Stimulated activated CD8-positive, alpha-beta memory T cell treated with anti-CD3 and anti-CD28 coated beads, Interleukin-12 subunit alpha, Interleukin-12 subunit beta, amount 100 ng/mL, for 24 hours (primary cell): ENCODE results near the gene SHFL.

Experiments used
- DNase-seq: peaks from one replicate; pipeline ENCODE4 v3.0.0-alpha.2; 2020; ENCODE audit errors: extremely low read depth

Gene SHFL

DNA sequence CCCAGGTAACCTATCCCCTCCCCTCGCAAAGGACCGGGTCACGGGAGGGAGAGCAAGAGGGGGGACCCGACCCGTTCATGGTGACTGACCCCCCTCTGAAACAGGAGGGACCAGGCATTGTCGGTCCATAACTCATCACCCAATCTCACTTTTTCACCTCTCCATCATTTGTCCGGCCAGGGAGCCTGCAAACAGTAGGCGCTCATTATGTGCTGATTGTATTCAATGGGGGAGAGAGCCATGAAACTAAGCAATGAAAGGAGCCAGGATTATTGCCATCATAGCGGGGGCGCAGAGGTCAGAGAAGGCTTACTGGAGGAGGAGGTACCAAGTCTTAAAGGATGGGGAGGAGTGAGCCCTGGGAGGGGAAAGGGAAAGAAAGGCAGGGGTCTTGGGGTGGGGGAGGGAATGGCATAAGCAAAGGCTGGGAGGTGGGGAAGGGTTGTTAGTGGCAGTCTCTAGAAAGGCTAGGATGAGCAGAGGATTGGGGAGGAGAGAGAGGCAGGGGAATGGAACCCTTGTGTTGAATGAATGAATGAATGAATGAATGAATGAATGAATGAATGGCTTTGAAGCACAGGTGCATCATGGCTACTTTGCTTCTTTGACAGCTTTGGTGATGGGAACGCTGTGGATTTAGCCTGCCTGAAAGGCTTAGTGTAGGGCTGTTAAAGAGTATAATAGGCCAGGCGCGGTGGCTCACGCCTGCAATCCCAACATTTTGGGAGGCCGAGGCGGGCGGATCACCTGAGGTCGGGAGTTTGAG lies 1.4 kb downstream of the SHFL start:
- DNase-seq: no peak

DNA sequence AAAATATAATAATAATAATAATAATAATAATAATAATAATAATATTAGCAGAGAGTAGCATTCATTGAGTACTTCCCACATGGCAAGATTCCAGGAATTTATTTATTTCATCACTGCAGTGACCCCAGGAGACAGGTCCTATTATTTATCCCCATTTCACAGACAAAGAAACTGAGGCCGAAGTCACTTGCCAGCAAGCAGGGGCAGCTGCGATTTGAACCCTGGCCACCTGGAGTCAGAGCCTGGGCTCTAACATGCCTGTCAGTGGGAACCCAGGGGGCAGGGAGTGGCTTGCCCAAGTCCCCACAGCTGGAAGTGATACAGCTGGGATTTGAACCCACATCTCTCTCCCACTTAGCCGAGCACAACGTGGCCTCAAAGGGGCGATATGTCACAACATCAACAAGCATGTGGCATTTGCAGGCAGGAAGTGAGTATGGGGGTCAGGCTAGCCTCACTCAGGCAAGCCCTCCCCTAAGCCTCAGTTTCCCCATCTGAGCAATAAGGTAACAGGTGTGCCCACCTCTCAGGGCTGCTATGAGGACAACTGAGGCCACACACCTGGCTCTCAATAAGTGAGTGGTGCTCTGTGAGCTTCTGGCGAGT lies 2.9 kb downstream of the SHFL start:
- no peak for DNase-seq

DNA sequence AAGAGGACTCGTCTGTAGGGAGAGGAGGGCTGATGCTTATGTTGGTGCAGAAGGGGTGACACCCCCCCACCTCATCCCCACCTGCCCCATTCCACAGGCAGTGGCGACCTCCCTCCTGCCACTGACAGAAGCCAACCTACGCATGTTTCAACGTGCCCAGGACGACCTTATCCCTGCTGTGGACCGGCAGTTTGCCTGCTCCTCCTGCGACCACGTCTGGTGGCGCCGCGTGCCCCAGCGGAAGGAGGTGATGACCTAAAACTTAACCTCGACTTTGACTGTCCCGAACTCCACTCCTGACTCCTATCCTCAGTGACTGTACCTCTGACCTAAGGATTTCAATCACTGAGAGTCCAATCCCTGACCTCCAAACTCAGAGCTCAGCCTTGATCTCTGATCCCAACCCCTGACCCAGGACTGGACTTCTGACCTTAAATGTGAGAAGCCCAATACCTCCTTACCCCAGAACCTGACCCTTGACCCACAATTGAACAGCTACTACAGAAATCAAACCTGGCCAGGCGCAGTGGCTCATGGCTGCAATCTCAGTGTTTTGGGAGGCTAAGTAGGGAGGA lies 3.8 kb downstream of the SHFL start:
- DNase-seq: no peak

DNA sequence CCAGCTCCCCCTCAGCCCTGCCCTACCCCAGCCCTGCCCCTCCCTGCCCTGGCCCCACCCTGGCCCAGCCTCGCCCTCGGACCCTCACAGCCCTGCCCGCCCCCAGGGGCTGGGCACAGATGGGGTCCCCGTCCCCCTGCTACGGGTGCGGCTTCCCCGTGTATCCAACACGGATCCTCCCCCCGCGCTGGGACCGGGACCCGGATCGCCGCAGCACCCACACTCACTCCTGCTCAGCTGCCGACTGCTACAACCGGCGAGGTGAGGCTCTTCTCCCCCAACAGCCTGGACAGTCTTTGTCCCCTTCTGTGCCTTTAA lies 5.2 kb downstream of the SHFL start:
- DNase-seq: no peak

DNA sequence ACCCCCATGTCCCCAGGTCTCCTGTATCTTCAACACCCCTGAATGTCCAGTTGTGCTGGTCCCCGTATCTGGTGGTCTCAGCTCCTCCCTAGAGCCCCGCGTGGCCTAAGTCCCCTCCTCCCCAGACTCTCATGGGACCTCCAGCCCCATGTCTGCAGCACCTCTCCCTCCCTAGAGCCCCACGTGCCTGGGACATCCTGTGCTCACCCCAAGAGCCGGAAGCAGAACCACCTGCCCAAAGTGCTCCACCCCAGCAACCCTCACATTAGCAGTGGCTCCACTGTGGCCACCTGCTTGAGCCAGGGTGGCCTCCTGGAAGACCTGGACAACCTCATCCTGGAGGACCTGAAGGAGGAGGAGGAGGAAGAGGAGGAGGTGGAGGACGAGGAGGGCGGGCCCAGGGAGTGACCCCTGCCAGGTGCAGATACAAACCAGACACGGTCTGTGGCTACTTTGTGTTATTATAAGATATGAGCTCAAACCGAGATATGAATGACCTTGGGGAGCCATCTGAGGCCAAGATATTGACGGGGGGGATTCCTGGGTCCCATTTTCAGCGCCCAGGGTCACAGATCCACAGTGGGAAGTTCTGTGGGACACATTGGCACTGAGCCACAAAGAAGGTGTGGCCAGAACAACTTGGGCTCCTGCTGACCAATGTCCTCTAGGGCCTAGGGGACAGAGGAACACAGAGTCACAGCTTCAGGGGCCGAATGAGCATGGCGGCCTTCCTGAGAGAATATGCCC lies 6.0 kb downstream of the SHFL start:
- no peak for DNase-seq

DNA sequence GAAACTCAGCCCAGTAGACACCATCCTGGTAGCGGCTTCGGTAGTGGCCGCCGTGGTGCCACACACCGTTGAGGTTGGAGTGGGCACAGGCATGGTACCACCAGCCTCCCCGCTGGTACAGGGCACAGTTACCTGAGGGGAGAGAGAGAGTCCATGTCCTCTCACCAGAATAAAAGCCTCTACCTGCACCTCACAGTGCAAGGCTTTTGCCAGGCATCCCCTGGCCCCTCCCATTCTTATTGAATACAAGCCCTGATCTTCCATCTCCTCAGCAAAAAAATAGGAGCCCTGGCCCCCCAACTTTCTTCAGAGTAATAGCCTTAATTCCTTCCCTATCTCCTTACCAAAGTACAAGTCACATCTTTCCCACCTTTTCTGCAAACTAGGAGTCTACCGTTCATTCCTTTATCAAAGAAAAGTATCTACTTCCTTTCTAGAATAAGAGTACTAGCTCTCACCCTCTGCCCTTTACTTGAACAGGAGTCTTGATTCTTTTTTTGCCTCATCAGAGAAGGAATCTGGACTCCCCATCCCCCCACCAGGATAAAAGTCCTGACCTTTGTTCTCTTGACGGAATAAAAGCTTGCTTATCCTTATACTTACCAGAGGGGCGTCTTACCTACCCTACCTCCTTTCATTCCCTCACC lies 6.7 kb downstream of the SHFL start:
- no peak for DNase-seq

DNA sequence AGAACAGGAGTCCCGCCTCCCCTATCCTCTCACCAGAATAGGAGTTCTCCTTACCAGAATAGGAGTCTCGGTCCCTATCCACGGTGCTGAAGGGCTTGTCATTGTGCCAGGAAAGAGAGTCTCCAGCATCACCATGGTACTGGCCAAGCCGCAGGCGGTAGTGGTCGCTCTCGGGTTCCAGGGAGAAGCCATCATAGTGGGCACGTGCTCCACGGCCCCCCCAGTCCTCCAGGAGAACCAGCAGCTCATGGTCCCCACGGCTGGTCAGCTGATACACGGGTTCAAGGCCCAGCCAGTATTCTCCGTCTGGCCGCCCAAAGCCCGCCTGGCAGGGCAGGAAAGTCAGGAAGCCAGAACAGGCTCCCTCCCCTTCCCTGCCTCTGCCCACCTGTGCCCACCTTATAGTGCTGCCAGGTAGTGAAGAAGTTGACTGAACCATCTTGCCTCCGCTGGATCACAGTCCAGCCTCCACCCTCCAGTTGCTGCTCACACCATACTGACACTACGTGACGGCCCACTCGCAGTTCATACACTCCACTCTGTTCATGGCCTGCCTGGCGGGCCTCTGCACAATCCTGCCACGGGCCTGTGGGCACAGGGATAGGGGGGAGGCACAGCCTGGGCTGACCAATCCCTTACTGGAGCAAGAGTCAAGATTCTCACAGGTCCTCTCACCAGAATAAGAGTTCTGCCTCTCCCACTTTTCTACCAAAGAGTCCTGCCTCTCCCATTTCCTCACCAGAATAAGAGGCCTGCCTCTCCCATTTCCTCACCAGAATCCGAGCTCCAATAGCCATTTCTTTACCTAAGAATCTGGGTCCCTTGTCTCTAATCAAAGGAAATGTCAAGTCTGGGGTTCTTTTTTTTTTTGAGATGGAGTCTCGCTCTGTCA lies 7.4 kb downstream of the SHFL start:
- no peak for DNase-seq

DNA sequence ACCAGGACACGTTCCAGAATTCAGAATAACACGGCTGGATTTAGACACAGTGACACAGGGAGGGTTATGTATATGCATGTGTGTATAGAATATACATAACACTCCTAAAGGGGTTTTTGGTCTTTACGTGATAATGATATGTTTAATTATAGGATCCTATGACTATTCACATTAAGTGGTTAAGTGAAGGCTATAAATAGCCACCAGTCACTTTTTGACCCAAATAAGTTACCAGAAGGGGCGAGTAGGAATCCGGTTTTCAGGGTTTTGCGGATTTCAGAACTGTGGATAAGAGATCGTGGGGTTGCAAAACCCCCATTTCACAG lies 9.5 kb downstream of the SHFL start:
- no peak for DNase-seq

DNA sequence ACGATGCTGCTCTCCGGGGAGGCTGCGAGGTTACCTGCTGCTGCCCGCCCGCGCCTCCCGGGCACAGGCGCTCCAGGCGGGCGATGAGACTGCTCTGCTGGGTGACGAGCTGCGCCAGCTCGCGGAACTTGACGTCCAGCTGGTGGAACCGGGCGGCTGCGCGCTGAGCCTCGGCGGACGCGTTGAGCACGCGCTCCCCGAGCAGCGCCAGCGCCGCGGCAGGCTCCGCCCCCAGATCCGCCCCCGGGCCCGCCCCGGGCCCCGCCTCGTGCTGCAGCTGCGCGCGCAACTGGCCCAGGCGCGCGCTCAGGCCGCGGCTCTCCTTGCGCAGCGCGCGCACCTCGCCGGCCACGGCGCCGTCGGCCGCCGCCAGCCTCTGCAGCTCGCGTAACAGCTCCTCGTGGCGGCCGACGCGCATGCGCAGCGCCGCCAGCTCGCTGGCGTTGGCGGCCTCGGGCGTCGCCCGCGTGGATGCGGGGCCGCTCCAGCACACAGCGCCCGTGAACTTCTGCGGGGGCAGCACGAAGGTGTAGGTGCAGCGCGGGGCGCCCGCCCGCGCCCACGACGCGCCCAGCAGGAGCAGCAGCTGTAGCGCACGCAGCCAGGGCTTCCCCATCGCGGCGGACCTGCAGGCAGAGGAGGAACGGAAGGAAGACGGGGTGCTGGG lies 10.0 kb downstream of the SHFL start:
- DNase-seq: peak; percentile 69

DNA sequence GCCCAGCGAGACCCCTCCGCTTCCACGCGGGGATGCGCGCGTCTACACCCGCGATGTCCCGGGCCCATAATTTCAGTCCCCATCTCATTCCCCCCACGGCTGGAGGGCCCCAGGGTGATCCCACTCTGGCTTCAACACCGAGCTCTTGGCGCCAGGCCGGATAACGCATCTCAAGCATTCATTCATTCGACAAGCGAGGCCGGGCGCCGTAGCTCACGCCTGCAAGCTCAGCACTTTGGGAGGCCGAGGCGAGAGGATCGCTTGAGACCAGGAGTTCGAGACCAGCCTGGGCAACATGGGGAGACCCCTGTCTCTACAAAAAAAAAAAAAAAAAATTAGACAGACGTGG lies 10.5 kb downstream of the SHFL start:
- no peak for DNase-seq

DNA sequence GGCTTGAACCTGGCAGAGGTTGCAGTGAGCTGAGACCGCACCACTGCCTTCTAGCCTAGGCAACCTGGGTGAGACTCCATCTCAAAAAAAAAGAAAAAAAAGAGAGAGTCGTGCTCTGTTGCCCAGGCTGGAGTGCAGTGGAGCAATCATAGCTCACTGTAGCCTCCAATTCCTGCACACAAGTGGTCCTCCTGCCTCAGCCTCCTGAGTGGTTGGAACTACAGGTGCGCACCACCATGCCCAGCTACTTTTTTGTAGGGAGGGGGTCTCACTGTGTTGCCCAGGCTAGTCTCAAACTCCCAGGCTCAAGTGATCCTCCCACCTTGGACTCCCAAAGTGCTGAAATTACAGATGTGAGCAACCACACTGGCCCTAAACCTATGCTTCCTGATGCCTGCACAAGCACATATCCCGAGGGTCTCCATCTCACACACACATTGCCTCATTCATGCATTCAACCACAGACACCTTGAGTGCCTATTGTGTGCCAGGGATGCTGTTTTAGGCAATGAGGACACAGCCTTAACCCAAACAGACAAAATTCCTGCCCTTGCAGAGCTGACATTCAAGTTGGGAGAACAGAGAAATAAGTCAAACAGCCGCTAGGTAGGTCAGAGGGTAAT lies 14.2 kb downstream of the SHFL start:
- no peak for DNase-seq

DNA sequence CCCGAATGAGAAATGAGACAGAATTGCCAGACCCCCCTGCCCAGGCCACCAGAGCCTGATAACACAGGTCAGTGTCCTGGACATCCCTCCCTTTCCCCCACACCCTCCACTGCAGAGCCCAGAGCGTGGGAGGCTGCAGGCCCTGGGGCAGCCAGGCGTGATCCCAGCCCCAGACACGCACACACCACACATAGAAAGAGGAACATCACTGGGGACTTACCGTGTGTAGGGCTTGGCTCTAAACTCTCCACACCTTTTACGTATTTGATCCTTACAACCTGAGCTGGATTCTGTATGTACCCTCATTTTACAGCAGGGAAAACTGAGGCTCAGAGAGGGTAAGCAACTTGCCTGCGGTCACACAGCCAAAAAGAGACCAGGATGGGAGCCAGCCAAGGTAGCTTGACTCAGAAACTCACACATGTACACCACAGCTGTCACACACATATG lies 16.7 kb downstream of the SHFL start:
- no peak for DNase-seq

DNA sequence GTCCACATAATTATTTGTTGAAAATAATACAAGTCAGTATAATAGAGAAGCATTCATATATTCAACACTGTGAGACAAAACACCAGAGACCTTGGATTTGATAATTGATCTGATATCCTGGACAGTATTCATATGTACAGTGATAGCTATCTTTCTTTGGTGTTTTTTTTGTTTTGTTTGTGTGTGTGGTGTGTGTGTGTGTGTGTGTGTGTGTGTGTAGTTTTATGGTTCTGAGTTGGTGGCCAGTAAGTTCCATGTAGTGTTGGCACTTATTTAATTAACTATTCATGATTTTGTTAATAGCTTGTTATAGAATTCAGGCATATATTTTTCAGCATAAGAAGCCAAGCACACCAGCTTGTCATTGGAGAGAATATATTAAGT lies 18.0 kb downstream of the SHFL start:
- no peak for DNase-seq

DNA sequence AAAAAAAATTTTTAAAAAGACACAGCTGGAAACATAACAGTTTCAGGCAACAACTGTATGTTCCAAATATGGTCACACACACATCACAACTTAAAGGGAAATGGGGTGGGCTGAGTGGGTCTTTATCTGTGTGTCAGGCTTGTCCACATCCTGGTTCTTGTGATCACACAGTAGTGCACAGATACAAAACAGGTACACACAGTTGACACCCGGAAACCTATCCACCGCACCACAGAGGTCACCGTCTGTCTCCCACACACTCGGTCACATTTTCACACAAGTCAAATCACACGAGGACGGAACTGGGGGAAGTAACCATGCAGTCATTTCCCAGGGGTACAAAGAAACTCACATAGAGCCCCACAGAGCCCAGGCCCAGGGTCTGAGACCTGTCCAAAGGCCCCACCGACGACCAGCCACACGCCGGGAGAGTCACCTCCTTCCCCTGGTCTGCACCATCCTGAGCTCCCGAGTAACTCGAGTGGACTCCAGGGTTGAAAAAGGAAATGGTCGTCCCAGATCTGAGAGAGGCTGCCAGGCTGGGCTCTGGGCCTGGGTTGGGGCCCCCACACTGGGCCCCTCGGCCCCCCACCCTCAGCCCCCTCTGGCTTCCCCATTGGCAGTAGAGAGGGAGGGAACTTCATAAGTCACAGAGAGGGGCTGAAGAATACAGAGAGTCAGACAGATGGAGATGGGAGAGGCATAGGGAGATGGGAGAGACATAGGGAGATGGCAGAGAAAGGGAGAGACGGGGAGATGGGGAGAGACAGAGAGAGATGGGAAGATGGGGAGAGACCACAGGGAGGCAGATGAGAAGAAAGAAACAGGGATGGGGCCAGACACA lies 18.8 kb downstream of the SHFL start:
- DNase-seq: no peak

DNA sequence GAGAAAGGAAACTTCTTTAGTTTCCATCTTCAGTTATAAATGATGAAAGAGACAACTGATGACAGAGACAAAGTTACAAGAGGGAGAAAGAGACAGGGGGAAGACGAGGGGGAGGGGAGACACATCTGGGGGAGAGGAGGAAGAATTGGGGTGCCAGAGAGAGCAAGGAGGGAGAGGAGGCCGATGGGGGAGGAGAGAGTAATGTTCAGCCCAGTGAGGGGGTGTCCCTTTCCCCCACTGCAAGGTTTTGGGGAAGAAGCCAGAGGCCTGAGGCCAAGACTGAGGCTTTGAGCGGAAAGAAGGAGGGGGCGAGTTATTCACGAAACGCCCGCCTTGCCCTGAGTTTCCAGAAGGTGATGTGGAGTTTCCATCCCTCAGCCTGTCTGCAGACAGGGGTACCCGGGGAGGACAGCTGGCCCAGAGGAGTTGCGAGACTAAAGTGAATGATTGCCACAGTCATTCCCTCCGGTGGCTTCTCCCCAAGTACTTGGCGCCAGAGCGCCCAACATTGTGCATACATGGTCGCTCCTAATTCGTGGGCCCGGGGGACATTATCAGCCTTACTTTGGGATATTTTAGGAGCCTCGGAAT lies 19.5 kb downstream of the SHFL start:
- no peak for DNase-seq

DNA sequence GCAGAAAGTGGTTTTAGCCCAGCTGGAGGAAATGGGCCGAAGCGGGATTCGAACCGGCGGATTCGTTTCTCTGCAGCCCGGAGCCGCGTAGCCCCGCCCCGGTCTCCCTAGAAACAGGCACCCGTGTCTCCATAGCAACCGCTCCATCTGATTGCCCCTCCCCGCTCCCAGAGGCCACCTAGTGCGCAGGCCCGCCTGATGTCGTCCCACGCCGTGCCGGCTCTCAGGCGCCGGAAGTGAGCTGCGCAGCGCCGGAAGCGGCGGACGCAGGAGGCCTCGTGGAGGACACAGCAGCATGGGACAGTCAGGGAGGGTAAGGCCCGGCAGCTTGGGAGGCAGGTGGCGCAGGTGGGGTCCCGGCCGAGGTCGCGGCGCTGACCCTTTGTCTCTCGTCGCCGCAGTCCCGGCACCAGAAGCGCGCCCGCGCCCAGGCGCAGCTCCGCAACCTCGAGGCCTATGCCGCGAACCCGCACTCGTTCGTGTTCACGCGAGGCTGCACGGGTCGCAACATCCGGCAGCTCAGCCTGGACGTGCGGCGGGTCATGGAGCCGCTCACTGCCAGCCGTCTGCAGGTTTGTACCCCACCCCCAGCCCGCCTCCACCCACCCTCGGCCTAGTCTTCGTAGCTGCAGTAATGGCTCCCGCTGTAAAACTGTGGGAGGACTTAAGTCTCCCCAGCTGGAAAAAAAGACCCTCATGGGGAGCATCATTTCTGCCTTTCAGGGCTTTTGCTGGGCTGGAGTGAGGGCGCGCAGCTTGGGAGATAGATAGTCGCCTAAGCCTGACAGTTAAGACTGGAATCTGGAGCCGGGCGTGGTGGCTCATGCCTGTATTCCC lies 20.2 kb downstream of the SHFL start, which contains the start of gene PPAN:
TSS of gene PPAN (plus strand) at position 263 of the 837 bp plus-strand sequence. CDS start at position 296, 33 bp downstream.
- DNase-seq: peak; percentile 88

DNA sequence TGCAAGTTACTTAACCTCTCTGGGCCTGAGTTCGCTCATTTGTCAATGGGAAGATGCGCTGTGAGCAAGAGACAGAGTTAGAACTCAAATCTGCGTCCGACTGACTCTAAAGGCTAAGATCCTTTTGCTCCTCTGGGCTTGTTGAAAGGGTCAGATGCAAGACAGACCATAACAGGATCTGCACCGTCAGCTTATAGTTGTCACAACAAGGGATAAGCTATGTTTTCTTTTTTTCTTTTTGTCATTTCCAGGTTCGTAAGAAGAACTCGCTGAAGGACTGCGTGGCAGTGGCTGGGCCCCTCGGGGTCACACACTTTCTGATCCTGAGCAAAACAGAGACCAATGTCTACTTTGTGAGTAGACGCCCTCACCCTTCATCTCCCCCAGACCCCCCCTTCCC lies 21.1 kb downstream of the SHFL start:
- DNase-seq: no peak

DNA sequence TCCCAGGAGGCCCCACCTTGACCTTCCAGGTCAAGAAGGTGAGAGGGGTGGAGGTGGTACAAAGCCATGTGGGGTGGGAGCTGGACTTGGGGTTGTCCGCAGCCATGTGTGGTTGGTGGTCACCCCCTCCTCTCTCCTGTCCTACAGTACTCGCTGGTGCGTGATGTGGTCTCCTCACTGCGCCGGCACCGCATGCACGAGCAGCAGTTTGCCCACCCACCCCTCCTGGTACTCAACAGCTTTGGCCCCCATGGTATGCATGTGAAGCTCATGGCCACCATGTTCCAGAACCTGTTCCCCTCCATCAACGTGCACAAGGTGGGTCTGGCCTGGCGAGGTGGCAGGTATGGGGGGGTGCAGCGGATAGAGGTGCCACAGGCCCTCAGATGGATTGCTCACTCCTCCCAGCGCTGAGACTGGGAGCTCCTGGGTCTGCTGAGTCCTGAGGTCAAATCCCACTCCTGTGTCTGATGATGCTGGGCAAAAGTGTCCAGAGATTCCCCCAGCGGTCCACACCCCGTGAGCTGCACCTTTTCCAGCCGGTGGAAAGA lies 21.8 kb downstream of the SHFL start:
- DNase-seq: no peak
